Stomach smooth muscle (tissue), 2 donors: ENCODE results near the gene OR6Q1.

Source experiments
- H3K27ac ChIP-seq: one replicate; pipeline ENCODE4 v1.7.0; 2013; ENCODE audit warnings: mild to moderate bottlenecking, low read length, inconsistent platforms
- H3K27me3 ChIP-seq, 2 donors: one replicate each; pipeline ENCODE4 v1.7.0; 2013; ENCODE audit warnings: low read length in 2 of 2; ENCODE audit not compliant: insufficient read depth in 2 of 2, control insufficient read depth in 1 of 2
- H3K36me3 ChIP-seq, 2 donors: one replicate each; pipeline ENCODE4 v1.7.0; 2013; ENCODE audit warnings: low read length in 2 of 2; ENCODE audit not compliant: control insufficient read depth in 2 of 2, insufficient read depth in 2 of 2
- H3K4me1 ChIP-seq: one replicate; pipeline ENCODE4 v1.7.0; 2013; ENCODE audit warnings: low read length; ENCODE audit not compliant: control insufficient read depth, insufficient read depth
- H3K4me3 ChIP-seq, 2 donors: one replicate each; pipeline ENCODE4 v1.7.0; 2013; ENCODE audit warnings: low read length in 2 of 2
- H3K9ac ChIP-seq, 2 donors: one replicate each; pipeline ENCODE4 v1.7.0; 2013; ENCODE audit warnings: low read length in 2 of 2, mild to moderate bottlenecking in 1 of 2
- H3K9me3 ChIP-seq, 2 donors: one replicate each; pipeline ENCODE4 v1.7.0; 2013; ENCODE audit warnings: low read length in 2 of 2; ENCODE audit not compliant: control insufficient read depth in 2 of 2
- donor health status: healthy.
- donor health status: Pancreatic carcinoma.

OR6Q1 gene

DNA sequence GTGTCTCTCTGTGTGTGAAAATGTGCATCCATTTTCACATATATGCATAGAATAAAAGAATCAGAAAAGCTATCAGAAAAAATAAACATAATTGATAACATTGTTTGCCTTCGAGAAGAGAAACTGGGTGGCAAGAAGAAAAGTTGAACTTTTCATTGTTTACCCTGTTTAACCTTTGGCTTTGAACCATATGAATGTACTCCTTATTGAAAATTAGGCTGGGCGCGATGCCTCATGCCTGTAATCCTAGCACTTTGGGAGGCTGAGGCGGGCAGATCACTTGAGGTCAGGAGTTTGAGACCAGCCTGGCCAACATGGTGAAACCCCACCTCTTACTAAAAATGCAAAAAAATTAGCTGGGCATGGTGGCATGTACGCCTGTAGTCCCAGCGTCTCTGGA lies 19.0 kb upstream of the OR6Q1 start:
- no peak overlapping the region for H3K27ac ChIP-seq
- no peak overlapping the region for H3K9ac ChIP-seq
- H3K27me3 ChIP-seq, result no peaks in the 10 kb centered on the region
- no peaks in the 10 kb centered on the region for H3K36me3 ChIP-seq
- no peak overlapping the region for H3K4me3 ChIP-seq
- H3K4me1 ChIP-seq, result no peaks in the 10 kb centered on the region
- no peaks in the 10 kb centered on the region for H3K9me3 ChIP-seq

DNA sequence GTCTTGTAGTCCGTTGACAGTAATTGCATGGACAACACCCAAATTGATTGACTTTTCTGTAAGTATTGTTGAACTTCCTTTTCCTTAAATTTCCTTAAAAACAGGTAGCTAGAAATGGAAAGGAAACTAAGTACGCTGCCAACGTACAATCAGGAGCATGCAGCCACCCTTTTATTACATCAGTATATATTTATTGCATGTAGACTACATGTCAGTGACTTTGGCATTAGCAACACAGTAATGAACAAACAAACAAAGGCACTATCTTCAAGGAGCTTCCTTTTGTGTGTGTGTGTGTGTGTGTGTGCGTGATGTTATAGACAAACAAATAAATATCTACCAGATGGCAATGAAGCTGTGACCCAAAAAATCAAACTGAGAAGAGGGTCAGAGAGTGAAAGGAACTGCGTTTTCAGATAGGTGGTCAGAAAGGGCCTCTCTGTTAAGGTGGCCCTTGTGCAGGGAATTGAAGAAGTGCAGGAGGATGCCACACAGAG lies 7.3 kb upstream of the OR6Q1 start, which contains the start of gene OR9Q1:
TSS of gene OR9Q1 (plus strand) at position 447 of the 497 bp plus-strand sequence. CDS start 155,564 bp downstream, outside the sequence.
- no peaks in the 10 kb centered on the region for H3K36me3 ChIP-seq

DNA sequence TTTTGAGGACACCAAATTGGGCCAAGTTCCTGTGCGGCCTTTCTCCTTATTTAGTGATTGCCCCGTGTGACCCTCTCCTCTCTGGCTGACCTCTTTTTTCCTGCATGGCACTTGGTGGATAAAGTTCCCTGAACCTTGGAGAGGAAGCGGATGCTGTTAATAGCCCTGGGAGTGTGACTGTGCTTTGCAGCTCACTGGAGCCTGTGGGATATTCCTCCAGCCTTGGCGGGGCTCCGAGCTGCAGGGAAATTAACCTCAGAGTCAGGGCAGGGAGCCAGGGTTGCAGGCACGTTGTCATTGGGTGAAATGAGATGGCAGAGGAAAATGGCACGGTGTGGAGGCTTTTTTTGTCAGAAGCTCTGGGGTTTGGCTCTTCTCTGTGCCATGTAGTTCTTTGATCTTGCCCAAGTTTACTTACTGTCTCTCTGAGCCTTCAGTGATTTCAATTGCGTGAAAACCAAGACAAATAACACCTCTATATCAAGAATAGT lies 6.1 kb upstream of the OR6Q1 start:
- H3K27ac ChIP-seq, result no peak overlapping the region
- no peaks in the 10 kb centered on the region for H3K27me3 ChIP-seq
- H3K4me1 ChIP-seq, result peaks cover 3% of the 10 kb centered on the region
- no peak overlapping the region for H3K4me3 ChIP-seq
- H3K9ac ChIP-seq, result no peak overlapping the region
- no peaks in the 10 kb centered on the region for H3K36me3 ChIP-seq
- no peaks in the 10 kb centered on the region for H3K9me3 ChIP-seq

More for the DNA sequence above, 7.3 kb upstream of the OR6Q1 start, which contains the start of gene OR9Q1:
- H3K4me3 ChIP-seq, result no peak within 1 kb of the TSS
- no peak within 1 kb of the TSS for H3K9ac ChIP-seq
- no peaks in the 10 kb centered on the region for H3K27me3 ChIP-seq
- H3K4me1 ChIP-seq, result peaks cover 3% of the 10 kb centered on the region
- no peaks in the 10 kb centered on the region for H3K9me3 ChIP-seq
- H3K27ac ChIP-seq, result peak within 1 kb of the TSS; percentile 41

DNA sequence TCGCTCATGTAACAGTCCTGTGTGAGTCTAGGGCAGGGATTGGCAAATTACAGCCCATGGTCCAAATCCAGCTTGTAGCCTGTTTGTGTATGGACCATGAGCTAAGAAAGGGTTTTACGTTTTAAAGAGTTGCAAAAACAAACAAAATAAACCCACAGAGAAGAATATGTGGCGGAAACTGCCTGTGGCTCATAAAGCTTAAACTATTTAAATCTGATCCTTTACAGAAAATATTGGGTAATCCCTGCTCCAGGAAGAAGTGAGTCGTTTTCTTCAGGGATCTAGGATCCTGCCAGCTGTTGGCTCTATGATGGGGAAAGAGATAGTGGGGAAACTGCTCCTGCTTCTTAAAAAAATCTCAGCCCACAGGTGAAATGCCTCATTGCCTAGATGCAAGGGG lies 3.4 kb upstream of the OR6Q1 start:
- Histone ChIP-seq H3K9ac (no peak overlapping the region), H3K4me1 (peaks cover 3% of the 10 kb centered on the region), H3K36me3 (no peaks in the 10 kb centered on the region), H3K27ac (no peak overlapping the region), H3K9me3 (no peaks in the 10 kb centered on the region), H3K27me3 (no peaks in the 10 kb centered on the region), H3K4me3 (no peak overlapping the region)

DNA sequence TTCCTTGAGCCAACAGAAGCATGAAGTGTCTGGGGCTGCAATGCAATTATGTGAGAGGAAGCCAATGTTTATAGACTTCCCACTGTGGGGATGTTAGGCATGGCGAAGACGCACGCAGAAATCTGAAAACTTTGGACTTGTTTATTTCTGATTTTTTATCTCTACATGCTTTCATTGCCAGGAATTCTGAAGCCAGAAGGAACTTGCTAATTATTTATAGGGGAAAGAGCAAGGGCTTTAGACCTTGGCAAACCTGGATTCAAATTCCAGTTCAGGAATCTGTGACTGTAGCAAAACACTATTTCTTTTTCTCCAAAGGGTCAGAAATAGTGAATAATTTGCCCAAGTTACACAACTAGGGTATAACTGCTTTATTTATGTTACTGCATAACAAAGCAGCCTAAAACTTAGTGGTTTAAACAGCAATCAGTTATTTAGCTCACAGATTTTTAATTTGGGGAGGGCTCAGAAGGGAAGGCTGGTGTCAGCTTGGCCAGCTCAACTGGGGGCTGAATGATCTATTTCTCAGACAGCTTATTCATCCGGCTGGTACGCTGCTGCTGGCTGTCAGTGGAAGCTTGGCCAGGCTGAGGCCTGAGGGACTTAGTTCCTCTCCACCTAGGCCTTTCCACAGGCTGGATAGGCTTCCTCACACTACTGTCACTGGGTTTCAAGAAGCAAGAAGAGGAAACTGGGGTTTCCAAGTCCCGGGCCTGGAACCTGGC lies 1.9 kb upstream of the OR6Q1 start:
- Histone ChIP-seq H3K9me3 (no peaks in the 10 kb centered on the region), H3K9ac (no peak overlapping the region), H3K4me1 (peaks cover 3% of the 10 kb centered on the region), H3K27me3 (no peaks in the 10 kb centered on the region), H3K4me3 (no peak overlapping the region), H3K27ac (no peak overlapping the region), H3K36me3 (no peaks in the 10 kb centered on the region)

DNA sequence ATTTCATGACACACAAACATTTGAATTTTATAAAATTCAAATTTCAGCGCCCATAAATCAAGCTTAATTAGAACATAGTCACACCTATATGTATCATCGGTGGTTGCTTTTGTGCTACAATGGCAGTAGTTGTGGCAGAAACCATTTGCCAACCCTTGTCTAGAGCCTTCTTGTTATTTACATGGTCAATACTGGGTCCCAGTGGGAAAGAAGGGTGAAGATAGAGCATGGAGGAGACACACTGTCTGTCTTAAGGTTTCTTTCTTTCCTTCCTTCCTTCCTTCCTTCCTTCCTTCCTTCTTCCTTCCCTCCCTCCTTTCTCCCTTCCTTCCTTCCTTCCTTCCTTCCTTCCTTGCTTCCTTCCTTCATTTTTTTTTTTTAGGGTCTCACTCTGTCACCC lies 3.7 kb downstream of the OR6Q1 start:
- no peak overlapping the region for H3K4me3 ChIP-seq
- H3K27ac ChIP-seq, result no peak overlapping the region
- H3K27me3 ChIP-seq, result no peaks in the 10 kb centered on the region
- no peaks in the 10 kb centered on the region for H3K4me1 ChIP-seq
- H3K36me3 ChIP-seq, result no peaks in the 10 kb centered on the region
- no peaks in the 10 kb centered on the region for H3K9me3 ChIP-seq
- no peak overlapping the region for H3K9ac ChIP-seq

DNA sequence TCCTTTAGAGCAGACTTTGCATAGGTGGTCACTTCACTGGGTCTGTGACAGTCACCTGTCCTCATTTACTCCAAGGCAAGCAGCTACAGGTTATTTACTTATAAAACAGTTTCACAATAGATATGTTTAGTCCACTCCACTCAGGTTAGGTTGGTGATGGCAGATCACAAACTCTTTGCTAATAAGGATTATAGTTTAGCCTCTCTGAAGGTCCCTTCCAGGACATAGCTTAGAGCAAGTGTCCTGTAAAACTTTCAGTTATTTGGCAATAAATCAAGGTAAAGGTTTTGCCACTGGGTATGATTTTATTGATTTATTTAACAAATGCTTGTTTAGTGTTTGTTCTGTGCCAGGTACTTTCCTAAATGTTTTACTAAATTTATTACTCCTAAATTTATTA lies 8.8 kb downstream of the OR6Q1 start:
- H3K4me3 ChIP-seq, result no peak overlapping the region
- no peak overlapping the region for H3K9ac ChIP-seq
- no peaks in the 10 kb centered on the region for H3K27me3 ChIP-seq
- H3K4me1 ChIP-seq, result no peaks in the 10 kb centered on the region
- no peak overlapping the region for H3K27ac ChIP-seq
- no peaks in the 10 kb centered on the region for H3K36me3 ChIP-seq
- H3K9me3 ChIP-seq, result peaks cover 0 to 7% of the 10 kb centered on the region in 2 donors

DNA sequence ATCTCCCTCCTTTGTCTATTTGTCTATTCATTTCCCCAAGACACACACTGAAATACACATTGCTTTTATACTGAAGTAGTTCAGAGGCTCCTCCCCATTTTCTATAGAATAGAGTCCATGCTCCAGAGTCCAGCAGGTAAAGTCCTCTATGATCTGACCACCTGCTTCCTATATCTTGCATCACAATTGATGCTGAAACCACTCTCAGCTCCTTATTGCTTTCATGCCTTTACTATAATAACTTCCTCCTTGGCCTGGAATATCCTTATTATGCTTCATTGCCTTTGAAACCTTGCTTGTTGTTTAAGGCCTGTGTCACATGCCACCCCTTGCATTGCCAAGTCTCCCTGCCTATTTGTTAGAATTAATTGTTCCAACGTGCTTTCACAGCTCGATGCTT lies 12.6 kb downstream of the OR6Q1 start:
- no peak overlapping the region for H3K4me3 ChIP-seq
- no peaks in the 10 kb centered on the region for H3K27me3 ChIP-seq
- no peaks in the 10 kb centered on the region for H3K36me3 ChIP-seq
- H3K4me1 ChIP-seq, result no peaks in the 10 kb centered on the region
- H3K27ac ChIP-seq, result no peak overlapping the region
- H3K9ac ChIP-seq, result no peak overlapping the region
- H3K9me3 ChIP-seq, result peaks cover 0 to 7% of the 10 kb centered on the region in 2 donors

DNA sequence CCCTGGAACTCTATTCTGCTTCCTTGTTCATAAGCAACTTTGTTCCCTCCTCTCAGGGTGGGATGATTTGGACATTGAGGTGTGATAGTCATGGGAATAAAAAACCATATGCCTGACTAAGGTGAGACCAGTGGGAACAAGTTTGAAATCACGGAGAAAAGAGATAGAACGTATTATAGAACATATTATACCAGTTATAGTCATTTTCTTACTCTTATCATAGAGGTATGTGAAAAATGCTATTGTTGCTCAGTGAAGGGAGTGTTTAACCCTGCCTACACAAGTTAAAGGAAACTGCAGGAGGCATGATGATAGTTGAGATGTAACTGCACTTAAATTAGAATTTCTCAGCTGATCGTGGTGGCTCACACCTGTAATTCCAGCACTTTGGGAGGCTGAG lies 15.5 kb downstream of the OR6Q1 start:
- Histone ChIP-seq H3K27me3 (no peaks in the 10 kb centered on the region), H3K9ac (no peak overlapping the region)

DNA sequence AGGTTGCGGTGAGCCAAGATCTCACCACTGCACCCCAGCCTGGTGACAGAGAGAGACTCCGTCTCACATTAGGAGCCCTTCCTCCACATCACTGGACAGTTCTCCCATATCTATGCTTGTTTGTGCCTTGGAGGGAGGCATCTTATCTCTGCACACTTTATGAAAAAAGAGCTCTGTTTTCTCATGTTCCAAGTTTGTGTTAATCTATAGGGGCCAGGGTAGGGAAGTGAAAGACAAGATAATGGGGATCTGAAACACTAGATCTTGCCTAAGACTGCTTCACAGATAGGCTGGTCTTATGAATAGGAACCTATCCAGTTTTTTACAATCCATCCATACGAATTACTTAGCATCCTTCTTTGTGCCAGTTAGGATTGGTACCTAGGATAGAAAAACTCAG lies 17.1 kb downstream of the OR6Q1 start:
- no peaks in the 10 kb centered on the region for H3K9me3 ChIP-seq
- no peak overlapping the region for H3K9ac ChIP-seq
- H3K27ac ChIP-seq, result no peak overlapping the region
- no peaks in the 10 kb centered on the region for H3K27me3 ChIP-seq
- no peak overlapping the region for H3K4me3 ChIP-seq
- H3K36me3 ChIP-seq, result no peaks in the 10 kb centered on the region
- no peaks in the 10 kb centered on the region for H3K4me1 ChIP-seq

More for the DNA sequence above, 15.5 kb downstream of the OR6Q1 start:
- Histone ChIP-seq H3K4me1 (no peaks in the 10 kb centered on the region), H3K27ac (no peak overlapping the region), H3K9me3 (peaks cover 0 to 1% of the 10 kb centered on the region in 2 donors), H3K36me3 (no peaks in the 10 kb centered on the region), H3K4me3 (no peak overlapping the region)

DNA sequence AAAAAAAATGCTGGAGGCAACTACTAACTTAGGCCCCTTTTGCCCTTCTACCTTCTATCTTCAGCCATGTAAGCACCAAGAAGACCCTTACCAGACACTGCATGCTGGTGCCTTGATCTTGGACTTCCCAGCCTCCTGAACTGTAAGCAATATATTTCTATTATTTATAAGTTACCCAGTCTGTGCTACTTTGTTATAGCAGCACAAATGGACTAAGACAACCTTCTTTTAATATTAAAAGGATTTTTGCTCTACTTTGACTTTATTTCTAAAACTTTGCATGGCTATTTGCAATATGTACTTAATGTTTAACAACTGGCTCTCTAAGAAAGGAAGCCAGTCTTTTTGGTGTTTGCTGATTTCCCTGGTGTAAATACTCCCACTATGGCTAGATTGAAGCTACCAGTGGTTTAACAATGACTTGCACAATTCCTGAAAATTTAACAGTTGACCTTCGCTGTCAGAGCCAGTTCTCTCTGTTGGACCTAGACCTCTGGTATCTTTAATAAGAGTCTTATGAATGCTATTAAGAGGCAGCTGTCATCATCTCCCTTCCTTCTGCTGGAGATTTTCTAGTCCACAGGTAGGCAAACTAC lies 25.2 kb downstream of the OR6Q1 start:
- Histone ChIP-seq H3K27me3 (no peaks in the 10 kb centered on the region), H3K4me3 (no peak overlapping the region), H3K4me1 (peaks cover 12% of the 10 kb centered on the region), H3K27ac (no peak overlapping the region), H3K36me3 (no peaks in the 10 kb centered on the region), H3K9me3 (no peaks in the 10 kb centered on the region), H3K9ac (no peak overlapping the region)
